ENCODE measurements around the gene USP49.

Gene USP49

DNA sequence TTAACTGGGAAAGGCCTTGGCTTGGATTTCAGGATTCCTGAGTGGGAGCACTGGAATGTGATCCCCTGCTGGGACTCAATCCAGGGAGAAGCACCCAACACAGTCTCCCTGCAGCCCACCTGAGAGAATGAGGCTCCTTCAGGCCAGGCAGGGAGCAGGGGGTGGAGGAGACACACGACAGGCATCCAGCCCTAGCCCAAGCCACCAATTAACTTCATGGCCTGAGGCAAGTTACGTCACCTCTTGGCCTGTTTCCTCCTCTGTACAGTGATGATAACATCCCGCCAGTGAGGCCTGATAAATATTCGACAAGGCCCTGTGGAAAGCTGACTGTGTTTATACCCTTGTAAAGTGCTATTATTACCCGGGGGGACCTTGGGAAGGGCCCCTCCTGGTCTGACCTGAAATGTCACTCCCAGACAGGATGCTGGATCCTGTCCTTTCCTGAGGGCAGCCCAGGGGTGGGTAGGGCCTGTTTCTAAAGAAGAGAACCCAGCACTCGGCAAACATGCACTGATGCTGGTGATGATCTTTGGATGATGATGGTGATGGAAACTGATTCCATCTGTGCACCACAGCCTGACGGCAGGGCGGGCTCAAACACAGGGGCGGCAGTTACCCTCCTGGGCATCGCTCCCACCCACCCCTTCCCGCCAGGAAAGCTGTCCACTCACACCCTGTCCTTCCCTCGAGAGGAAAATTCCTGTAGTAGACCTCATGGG, 127.9 kb downstream of the USP49 start (continued):
- TF ChIP-seq, protein P1, sequence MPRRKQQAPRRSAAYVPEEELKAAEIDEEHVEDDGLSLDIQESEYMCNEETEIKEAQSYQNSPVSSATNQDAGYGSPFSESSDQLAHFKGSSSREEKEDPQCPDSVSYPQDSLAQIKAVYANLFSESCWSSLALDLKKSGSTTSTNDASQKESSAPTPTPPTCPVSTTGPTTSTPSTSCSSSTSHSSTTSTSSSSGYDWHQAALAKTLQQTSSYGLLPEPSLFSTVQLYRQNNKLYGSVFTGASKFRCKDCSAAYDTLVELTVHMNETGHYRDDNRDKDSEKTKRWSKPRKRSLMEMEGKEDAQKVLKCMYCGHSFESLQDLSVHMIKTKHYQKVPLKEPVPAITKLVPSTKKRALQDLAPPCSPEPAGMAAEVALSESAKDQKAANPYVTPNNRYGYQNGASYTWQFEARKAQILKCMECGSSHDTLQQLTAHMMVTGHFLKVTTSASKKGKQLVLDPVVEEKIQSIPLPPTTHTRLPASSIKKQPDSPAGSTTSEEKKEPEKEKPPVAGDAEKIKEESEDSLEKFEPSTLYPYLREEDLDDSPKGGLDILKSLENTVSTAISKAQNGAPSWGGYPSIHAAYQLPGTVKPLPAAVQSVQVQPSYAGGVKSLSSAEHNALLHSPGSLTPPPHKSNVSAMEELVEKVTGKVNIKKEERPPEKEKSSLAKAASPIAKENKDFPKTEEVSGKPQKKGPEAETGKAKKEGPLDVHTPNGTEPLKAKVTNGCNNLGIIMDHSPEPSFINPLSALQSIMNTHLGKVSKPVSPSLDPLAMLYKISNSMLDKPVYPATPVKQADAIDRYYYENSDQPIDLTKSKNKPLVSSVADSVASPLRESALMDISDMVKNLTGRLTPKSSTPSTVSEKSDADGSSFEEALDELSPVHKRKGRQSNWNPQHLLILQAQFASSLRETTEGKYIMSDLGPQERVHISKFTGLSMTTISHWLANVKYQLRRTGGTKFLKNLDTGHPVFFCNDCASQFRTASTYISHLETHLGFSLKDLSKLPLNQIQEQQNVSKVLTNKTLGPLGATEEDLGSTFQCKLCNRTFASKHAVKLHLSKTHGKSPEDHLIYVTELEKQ (tag by site-specific recombination; IDR thresholded peaks at IDR 0.05; ENCODE audit: borderline replicate concordance): peak; percentile 92
- peak; percentile 48; the same call in 1 of the 2 replicates for TF ChIP-seq ZNF518A (tag by site-specific recombination; conservative IDR thresholded peaks at IDR 0.05; ENCODE audit: low read depth)
- peak; percentile 98 for TF ChIP-seq ATF2 (tag by site-specific recombination; IDR thresholded peaks at IDR 0.05; ENCODE audit: low read depth)
- no peak for TF ChIP-seq ZNF114 (tag by site-specific recombination; IDR thresholded peaks at IDR 0.05)
- peak; percentile 85; the same call in 1 of the 2 replicates for TF ChIP-seq ZNF488 (tag by site-specific recombination; IDR thresholded peaks at IDR 0.05)
- no peak for TF ChIP-seq ZNF280D (tag by site-specific recombination; IDR thresholded peaks at IDR 0.05)
- TF ChIP-seq SCRT2 (tag by site-specific recombination; IDR thresholded peaks at IDR 0.05): peak; percentile 83
- TF ChIP-seq ZNF561 (tag by site-specific recombination; IDR thresholded peaks at IDR 0.05; ENCODE audit: borderline replicate concordance): peak; percentile 79
- TF ChIP-seq ZNF423 (tag by site-specific recombination; IDR thresholded peaks at IDR 0.05): peak; percentile 78; the same call in 1 of the 2 replicates
- TF ChIP-seq ZNF677 (tag by site-specific recombination; IDR thresholded peaks at IDR 0.05): no peak
- no peak for TF ChIP-seq ZNF280C (tag by site-specific recombination; IDR thresholded peaks at IDR 0.05)
- TF ChIP-seq OVOL3 (tag by site-specific recombination; IDR thresholded peaks at IDR 0.05): no peak
- TF ChIP-seq ZNF174 (tag by site-specific recombination; IDR thresholded peaks at IDR 0.05): no peak
- peak; percentile 90 for TF ChIP-seq ZBTB17 (tag by site-specific recombination; IDR thresholded peaks at IDR 0.05)
- TF ChIP-seq ZNF521 (tag by site-specific recombination; IDR thresholded peaks at IDR 0.05): no peak
- no peak for TF ChIP-seq ZNF426 (tag by site-specific recombination; IDR thresholded peaks at IDR 0.05)
- no peak for TF ChIP-seq ZNF670 (tag by site-specific recombination; IDR thresholded peaks at IDR 0.05; ENCODE audit: low read depth)

All from HEK293 (cell line).